Activated CD8-positive, alpha-beta T cell treated with anti-CD3 and anti-CD28 coated beads for 36 hours (primary cell): Measurements from ENCODE around the gene ABITRAM. TPM values are rescaled to one million over a fixed set of nuclear protein-coding genes. Genes with fewer than 3 reads are reported as not detected.

Experiments
- ATAC-seq: fragments of 200-7000 bp; cut with Tn5 transposase; one replicate; pipeline ENCODE4 v1.10.0; 2021; ENCODE audit warnings: mild to moderate bottlenecking, moderate library complexity
- CTCF ChIA-PET: fragments of 350-600 bp; sonication (Branson Sonifier 250); formaldehyde crosslinking; loops from one replicate; lab custom pipeline; 2021; ENCODE audit warnings: antibody characterized with exemption; lab: Charles Lee
- POLR2A ChIA-PET: fragments of 350-600 bp; sonication (Branson Sonifier 250); formaldehyde crosslinking; loops from one replicate; lab custom pipeline; 2021; ENCODE audit warnings: antibody characterized with exemption; lab: Charles Lee
- DNase-seq: peaks from one replicate; pipeline ENCODE4 v3.0.0-alpha.2; 2020
- H3K27ac Mint-ChIP-seq: one replicate; pipeline ENCODE4 v1.8.0; 2021; ENCODE audit warnings: mild to moderate bottlenecking, mixed read lengths
- H3K27me3 Mint-ChIP-seq: one replicate; pipeline ENCODE4 v1.8.0; 2021; ENCODE audit warnings: mixed read lengths
- H3K36me3 Mint-ChIP-seq: one replicate; pipeline ENCODE4 v1.8.0; 2021; ENCODE audit warnings: low read depth, mixed read lengths
- H3K4me1 Mint-ChIP-seq: one replicate; pipeline ENCODE4 v1.8.0; 2021; ENCODE audit warnings: low read depth, mixed read lengths
- H3K4me3 Mint-ChIP-seq: one replicate; pipeline ENCODE4 v1.8.0; 2021; ENCODE audit warnings: mild to moderate bottlenecking, moderate library complexity, mixed read lengths
- H3K9me3 Mint-ChIP-seq: one replicate; pipeline ENCODE4 v1.8.0; 2021; ENCODE audit warnings: mixed read lengths
- intact Hi-C: fragments of 100-400 bp; cut with micrococcal nuclease; formaldehyde crosslinking; loops from one replicate; pipeline ENCODE4 v1.10.0; 2022
- total RNA-seq, 2 experiments: library from RNA; stranded (reverse); gene quantifications; one replicate each; pipeline ENCODE4 v1.2.3, GENCODE V29; 2021
- TF ChIP-seq, protein P1 (sequence below): fragments of 200-600 bp; IDR thresholded peaks from one replicate; pipeline ENCODE4 v1.8.0; 2022; ENCODE audit warnings: antibody characterized with exemption, mild to moderate bottlenecking

ABITRAM gene
- total RNA-seq, 2 experiments from 2014 or later, result 7.9 to 8.9 TPM

DNA sequence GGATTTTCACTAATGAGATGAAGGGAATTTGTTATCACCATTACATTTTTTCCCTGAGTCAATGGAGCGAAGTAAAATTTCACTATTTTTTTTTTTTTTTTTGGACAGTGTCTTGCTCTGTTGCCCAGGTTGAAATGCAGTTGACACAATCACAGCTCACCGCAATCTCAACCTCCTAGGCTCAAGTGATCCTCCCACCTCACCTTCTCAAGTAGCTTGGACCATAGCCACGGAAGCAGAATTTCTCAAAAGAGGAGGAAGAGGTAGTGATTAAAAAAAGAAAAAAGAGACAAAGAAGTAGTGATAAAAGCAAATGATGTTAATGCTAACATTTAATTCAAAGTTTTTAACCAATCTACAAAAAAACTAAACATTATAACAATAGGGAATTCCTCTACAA, 30.0 kb upstream of the ABITRAM start:
- CTCF ChIA-PET, result no interaction called here
- Mint-ChIP-seq H3K27ac (no peak overlapping the region), H3K27me3 (no peaks in the 10 kb centered on the region), H3K4me1 (no peaks in the 10 kb centered on the region), H3K4me3 (no peak overlapping the region), H3K36me3 (peaks cover 39% of the 10 kb centered on the region), H3K9me3 (no peaks in the 10 kb centered on the region)
- intact Hi-C loops, result no loop called here
- TF ChIP-seq, protein P1, sequence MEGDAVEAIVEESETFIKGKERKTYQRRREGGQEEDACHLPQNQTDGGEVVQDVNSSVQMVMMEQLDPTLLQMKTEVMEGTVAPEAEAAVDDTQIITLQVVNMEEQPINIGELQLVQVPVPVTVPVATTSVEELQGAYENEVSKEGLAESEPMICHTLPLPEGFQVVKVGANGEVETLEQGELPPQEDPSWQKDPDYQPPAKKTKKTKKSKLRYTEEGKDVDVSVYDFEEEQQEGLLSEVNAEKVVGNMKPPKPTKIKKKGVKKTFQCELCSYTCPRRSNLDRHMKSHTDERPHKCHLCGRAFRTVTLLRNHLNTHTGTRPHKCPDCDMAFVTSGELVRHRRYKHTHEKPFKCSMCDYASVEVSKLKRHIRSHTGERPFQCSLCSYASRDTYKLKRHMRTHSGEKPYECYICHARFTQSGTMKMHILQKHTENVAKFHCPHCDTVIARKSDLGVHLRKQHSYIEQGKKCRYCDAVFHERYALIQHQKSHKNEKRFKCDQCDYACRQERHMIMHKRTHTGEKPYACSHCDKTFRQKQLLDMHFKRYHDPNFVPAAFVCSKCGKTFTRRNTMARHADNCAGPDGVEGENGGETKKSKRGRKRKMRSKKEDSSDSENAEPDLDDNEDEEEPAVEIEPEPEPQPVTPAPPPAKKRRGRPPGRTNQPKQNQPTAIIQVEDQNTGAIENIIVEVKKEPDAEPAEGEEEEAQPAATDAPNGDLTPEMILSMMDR, result no peak
- no peak for ATAC-seq
- POLR2A ChIA-PET, result no interaction called here
- no peak for DNase-seq

DNA sequence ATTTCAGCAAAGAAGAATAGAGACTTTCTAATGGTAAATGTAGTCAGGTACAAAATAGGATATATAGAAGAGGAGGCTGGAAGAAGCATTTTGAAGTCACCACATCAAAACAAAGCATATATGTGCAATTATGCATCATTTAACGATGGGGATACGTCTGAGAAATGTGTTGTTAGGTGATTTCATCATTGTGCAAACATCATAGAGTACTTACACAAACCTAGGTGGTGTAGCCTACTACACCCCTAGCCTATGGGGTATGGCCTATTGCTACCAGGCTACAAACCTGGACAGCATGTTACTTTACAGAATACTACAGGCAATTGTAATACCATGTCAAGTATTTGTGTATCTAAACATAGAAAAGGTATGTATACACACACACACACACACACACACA, 28.7 kb upstream of the ABITRAM start:
- TF ChIP-seq, protein P1, result no peak

DNA sequence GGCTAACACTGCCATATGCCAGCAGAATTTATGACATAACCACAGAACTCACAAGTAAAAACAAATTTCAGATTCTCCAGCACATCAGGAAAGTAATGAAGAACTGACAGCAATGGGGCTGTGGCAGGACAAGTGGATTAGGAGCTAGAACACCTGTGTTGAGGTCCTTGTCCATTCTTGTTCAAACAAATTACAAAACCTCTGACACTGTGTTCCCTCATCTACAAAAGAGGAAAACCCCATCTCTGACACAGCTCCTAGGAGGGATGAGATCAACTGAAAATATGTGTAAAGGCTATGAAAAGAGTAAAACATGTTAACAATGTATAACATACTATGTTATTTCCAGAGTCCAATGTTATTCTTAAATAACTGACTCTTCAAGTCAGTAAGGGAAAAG, 23.8 kb upstream of the ABITRAM start:
- ATAC-seq (no peak), DNase-seq (no peak)
- H3K27me3 Mint-ChIP-seq, result no peaks in the 10 kb centered on the region
- TF ChIP-seq, protein P1, result no peak
- H3K4me3 Mint-ChIP-seq, result no peak overlapping the region
- CTCF ChIA-PET, result interaction anchor here (0.9 to 1.3 kb wide), 2 partner anchors 11 to 16 kb away, joined by 3 to 5 read pairs; no protein-coding TSS in a partner anchor
- intact Hi-C loops, result no loop called here
- no peaks in the 10 kb centered on the region for H3K9me3 Mint-ChIP-seq
- POLR2A ChIA-PET, result no interaction called here
- H3K27ac Mint-ChIP-seq, result no peak overlapping the region
- H3K4me1 Mint-ChIP-seq, result peaks cover 9% of the 10 kb centered on the region
- peaks cover 42% of the 10 kb centered on the region for H3K36me3 Mint-ChIP-seq

More for the DNA sequence above, 28.7 kb upstream of the ABITRAM start:
- Mint-ChIP-seq H3K4me3 (no peak overlapping the region), H3K27me3 (no peaks in the 10 kb centered on the region), H3K27ac (no peak overlapping the region), H3K9me3 (no peaks in the 10 kb centered on the region), H3K36me3 (peaks cover 46% of the 10 kb centered on the region), H3K4me1 (no peaks in the 10 kb centered on the region)
- no peak for DNase-seq
- ATAC-seq, result no peak
- intact Hi-C loops, result no loop called here
- ChIA-PET CTCF (no interaction called here), POLR2A (no interaction called here)

DNA sequence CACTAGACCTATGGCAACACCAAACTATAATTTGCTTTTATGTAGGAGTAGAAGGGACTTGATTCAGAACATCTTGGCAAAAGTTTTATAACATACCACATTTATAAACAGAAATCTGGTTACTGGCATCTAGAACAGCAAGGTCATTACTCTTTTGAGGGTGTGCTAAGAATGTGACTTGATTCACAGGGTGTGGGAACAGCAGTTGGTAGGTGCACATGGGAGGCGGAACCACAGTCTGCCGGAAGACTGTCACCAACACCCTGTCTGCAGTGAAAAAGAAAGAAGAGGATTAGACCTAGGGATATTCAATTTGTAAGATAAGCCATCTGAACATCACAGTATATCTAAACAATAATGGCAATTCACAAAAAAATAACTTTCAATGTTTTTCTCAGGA, 23.3 kb upstream of the ABITRAM start:
- Mint-ChIP-seq H3K4me3 (no peak overlapping the region), H3K27ac (peak overlapping the region; percentile 37), H3K36me3 (peaks cover 43% of the 10 kb centered on the region)

DNA sequence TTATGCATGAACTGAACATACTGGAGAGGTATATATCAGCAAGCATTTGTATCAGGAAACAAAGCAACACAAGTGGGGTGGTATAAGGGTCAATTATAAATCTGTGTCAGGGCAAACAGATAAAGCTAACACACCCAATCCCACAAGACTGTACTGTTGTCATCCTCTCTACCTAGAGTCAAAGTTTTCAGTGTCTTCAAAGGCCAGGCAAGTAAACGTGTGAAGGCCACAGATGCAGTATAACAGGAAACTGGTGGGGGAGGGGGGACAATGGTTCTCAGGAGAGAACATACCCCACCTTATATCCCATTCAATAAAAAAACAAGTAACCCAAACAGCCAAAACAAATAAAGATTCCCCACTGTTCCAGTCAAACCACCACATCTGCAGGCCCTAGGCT, 22.4 kb upstream of the ABITRAM start:
- TF ChIP-seq, protein P1, result no peak
- peak; percentile 3 for DNase-seq
- Mint-ChIP-seq H3K4me3 (no peak overlapping the region), H3K9me3 (no peaks in the 10 kb centered on the region), H3K36me3 (peaks cover 45% of the 10 kb centered on the region), H3K27ac (peak overlapping the region; percentile 65), H3K27me3 (no peaks in the 10 kb centered on the region), H3K4me1 (peaks cover 9% of the 10 kb centered on the region)
- no peak for ATAC-seq
- ChIA-PET CTCF (no interaction called here), POLR2A (interaction anchor here (0.6 kb wide), 1 partner anchor 12 kb away, joined by 3 read pairs; no protein-coding TSS in a partner anchor)
- intact Hi-C loops, result no loop called here

More for the DNA sequence above, 23.3 kb upstream of the ABITRAM start:
- Mint-ChIP-seq H3K9me3 (no peaks in the 10 kb centered on the region), H3K27me3 (no peaks in the 10 kb centered on the region), H3K4me1 (peaks cover 9% of the 10 kb centered on the region)
- ChIA-PET CTCF (interaction anchor here (1.3 kb wide), 1 partner anchor 11 kb away, joined by 5 read pairs; no protein-coding TSS in a partner anchor), POLR2A (no interaction called here)
- TF ChIP-seq, protein P1, result no peak
- DNase-seq (no peak), ATAC-seq (no peak)
- intact Hi-C loops, result no loop called here
